K562 (cell line): ENCODE measurements around the gene KIF26A. TPM values are rescaled to one million over a fixed set of nuclear protein-coding genes. Genes with fewer than 3 reads are reported as not detected.

Experiments used
- ATAC-seq: fragments of 200-7000 bp; cut with Tn5 transposase; 3 replicates; pipeline ENCODE4 v1.9.1; 2020; ENCODE audit warnings: moderate library complexity
- BruUV-seq: library from RNA; stranded (reverse); fragments of 400-500 nt; replicated peaks from 2 replicates; lab custom pipeline; 2021; lab: Mats Ljungman, UMichigan
- CTCF ChIA-PET: fragments of 300-600 bp; formaldehyde crosslinking; extraction: SDS; loops from one replicate; lab custom pipeline; 2021; ENCODE audit warnings: low intra/inter-chr PET ratio; lab: Yijun Ruan, JAX
- POLR2A ChIA-PET: fragments of 300-600, 350-650 bp; sonication (Branson Sonifier 250); formaldehyde crosslinking; extraction: SDS; loops from one replicate; lab custom pipeline; 2021; ENCODE audit warnings: antibody characterized with exemption, inconsistent platforms; lab: Yijun Ruan, JAX
- DNase-seq, 4 experiments: peaks; one replicate each; pipeline versions ENCODE4 v3.0.0 to v3.0.0-alpha.2; 2011 to 2018; ENCODE audit warnings: low spot score in 3 of 4, mixed read lengths in 3 of 4; ENCODE audit errors: extremely low read depth in 1 of 4
- FAIRE-seq: peaks from 2 replicates; lab custom pipeline; 2011; peaks lifted over from hg19 to GRCh38; lab: Jason Lieb, UNC
- H2AFZ ChIP-seq: 2 replicates; pipeline ENCODE4 v1.6.0; 2011; ENCODE audit warnings: low read depth, low read length, control low read depth, inconsistent platforms
- H3K27ac ChIP-seq: fragments of 200-600 bp; 3 replicates; pipeline ENCODE4 v1.8.0; 2011; ENCODE audit warnings: low read depth, mild to moderate bottlenecking, control low read depth, inconsistent platforms, low read length, moderate library complexity, mixed read lengths; ENCODE audit errors: extremely low read depth
- H3K27me3 ChIP-seq, 2 experiments: fragments of 300-600 bp in 1 of 2; 2 replicates in 1 of 2; 3 replicates in 1 of 2; pipeline versions ENCODE4 v1.6.0 to v1.8.0; 2011; ENCODE audit warnings: inconsistent platforms in 2 of 2, low read length in 2 of 2, mild to moderate bottlenecking in 1 of 2, mixed read lengths in 1 of 2, moderate library complexity in 1 of 2; ENCODE audit not compliant: control insufficient read depth in 2 of 2, insufficient read depth in 2 of 2
- H3K36me3 ChIP-seq: fragments of 300-600 bp; 3 replicates; pipeline ENCODE4 v1.8.0; 2011; ENCODE audit warnings: mild to moderate bottlenecking, low read length, inconsistent platforms; ENCODE audit not compliant: control insufficient read depth, insufficient read depth
- H3K4me1 ChIP-seq, 2 experiments: fragments of 200-600 bp in 1 of 2; replicated peaks in 1 of 2; 2 replicates in 1 of 2; 3 replicates in 1 of 2; pipeline versions ENCODE4 v1.5.1 to v1.8.0; 2011; ENCODE audit warnings: inconsistent platforms in 2 of 2, low read length in 2 of 2, mild to moderate bottlenecking in 1 of 2, mixed read lengths in 1 of 2, moderate library complexity in 1 of 2; ENCODE audit not compliant: control insufficient read depth in 2 of 2, insufficient read depth in 2 of 2
- H3K4me2 ChIP-seq: 2 replicates; pipeline ENCODE4 v1.6.1; 2011; ENCODE audit warnings: low read length, control low read depth, inconsistent platforms, mixed read lengths; ENCODE audit not compliant: insufficient read depth
- H3K4me3 ChIP-seq: fragments of 200-600 bp; sonication (generic), shearing (Covaris generic); 2 replicates; pipeline ENCODE4 v1.5.1; 2016; ENCODE audit warnings: control low read depth, inconsistent platforms
- H3K79me2 ChIP-seq: fragments of 200-600 bp; 3 replicates; pipeline ENCODE4 v1.8.0; 2011; ENCODE audit warnings: low read length, inconsistent platforms; ENCODE audit not compliant: control insufficient read depth, insufficient read depth
- H3K9ac ChIP-seq, 2 experiments: 2 replicates each; pipeline versions ENCODE4 v1.6.0 to v1.6.1; 2011; ENCODE audit warnings: low read depth in 2 of 2, low read length in 2 of 2, control low read depth in 1 of 2, inconsistent platforms in 1 of 2, mild to moderate bottlenecking in 1 of 2, mixed read lengths in 1 of 2; ENCODE audit not compliant: insufficient read depth in 1 of 2
- H3K9me1 ChIP-seq: one replicate; pipeline ENCODE4 v1.6.0; 2011; ENCODE audit warnings: inconsistent platforms, mild to moderate bottlenecking, low read length, moderate library complexity; ENCODE audit not compliant: control insufficient read depth, insufficient read depth
- H3K9me3 ChIP-seq: replicated peaks from 2 replicates; pipeline ENCODE4 v1.5.1; 2011; ENCODE audit warnings: low read depth, low read length, inconsistent platforms; ENCODE audit not compliant: control insufficient read depth, insufficient read depth
- H4K20me1 ChIP-seq: replicated peaks from 2 replicates; pipeline ENCODE4 v1.6.1; 2011; ENCODE audit warnings: low read length, inconsistent platforms, mixed read lengths; ENCODE audit not compliant: control insufficient read depth, insufficient read depth
- ERF ChIP-seq: fragments of 450-650 bp; formaldehyde crosslinking; IDR thresholded peaks from 2 replicates; pipeline ENCODE4 v1.4.0; 2020; ENCODE audit warnings: mild to moderate bottlenecking, mixed read lengths
- RNF2 ChIP-seq: sonication (generic); IDR thresholded peaks from 2 replicates; pipeline ENCODE4 v1.6.1; 2016
- SREBF1 ChIP-seq: fragments of 150-350 bp; IDR thresholded peaks from 2 replicates; pipeline ENCODE4 v1.6.1; 2014; ENCODE audit warnings: antibody characterized with exemption, low read depth, low read length, borderline replicate concordance
- ZEB2 ChIP-seq: fragments of 450-650 bp; IDR thresholded peaks from 2 replicates; pipeline ENCODE4 v1.6.1; 2016
- WGBS: fragments of 100-300 bp; shearing (Covaris generic); methylation state at CpG from one replicate; pipeline ENCODE4 v1.1.6; 2016; ENCODE audit warnings: low coverage, mixed read lengths; ENCODE audit not compliant: insufficient coverage; ENCODE audit errors: missing lambda C conversion rate; 5-methylcytosine and 5-hydroxymethylcytosine counted together
- in situ Hi-C: fragments of 300-500 bp; cut with MboI; formaldehyde crosslinking; loops from 4 replicates; pipeline ENCODE4 v1.15.0; 2018; ENCODE audit warnings: inconsistent platforms, mixed read lengths
- intact Hi-C: fragments of 100-400 bp; cut with micrococcal nuclease; formaldehyde crosslinking; loops from 2 replicates; pipeline ENCODE4 v1.14.2; 2022
- polyA plus RNA-seq, 8 experiments: library from polyadenylated mRNA; depleted of rRNA in 4 of 8; stranded (reverse) in 5 of 8; unstranded in 3 of 8; fragments of >200 nt; fragmentation: Nextera tagmentation in 2 of 8; fragmentation: Illumina TruSeq in 1 of 8; extraction: Ambion mirVana in 2 of 8; extraction: Trizol in 1 of 8; gene quantifications; 2 replicates each; pipeline versions ENCODE4 v1.2.1 to v1.2.3, GENCODE V29; 2011 to 2014; ENCODE audit warnings: inconsistent platforms in 1 of 8, missing spikeins in 1 of 8
- total RNA-seq, 7 experiments: library from RNA; depleted of rRNA in 6 of 7; stranded (reverse); fragments of >200 nt in 6 of 7; fragmentation: Illumina TruSeq in 2 of 7; extraction: Trizol in 2 of 7; gene quantifications; 2 replicates each; pipeline versions ENCODE4 v1.2.1 to v1.2.3, GENCODE V29; 2011 to 2021; ENCODE audit warnings: low replicate concordance in 1 of 7
- TF ChIP-seq, protein P1 (sequence below): sonication (generic); formaldehyde crosslinking; IDR thresholded peaks from 2 replicates; pipeline ENCODE4 v1.8.0; 2022; ENCODE audit warnings: mild to moderate bottlenecking, missing genetic modification reagents
- TF ChIP-seq, protein P2 (sequence below), 3 experiments: IDR thresholded peaks in 2 of 3; conservative IDR thresholded peaks in 1 of 3; 2 replicates each; pipeline ENCODE4 v1.5.1; 2011 to 2012; ENCODE audit warnings: low read length in 3 of 3, mild to moderate bottlenecking in 3 of 3, control low read depth in 2 of 3, improper control_type of control experiment in 1 of 3, inconsistent platforms in 1 of 3, low read depth in 1 of 3, mixed read lengths in 1 of 3, moderate library complexity in 1 of 3; ENCODE audit not compliant: insufficient read depth in 2 of 3
- TF ChIP-seq, protein P3 (sequence below): sonication (generic); formaldehyde crosslinking; IDR thresholded peaks from 2 replicates; pipeline ENCODE4 v1.9.0; 2022; ENCODE audit warnings: mild to moderate bottlenecking, missing genetic modification reagents
- TF ChIP-seq, protein P4 (sequence below): fragments of 250-450 bp; sonication (Bioruptor Pico); IDR thresholded peaks from 2 replicates; pipeline ENCODE4 v1.4.0; 2020

KIF26A gene
- total and polyA plus RNA-seq, 9 of the 15 experiments (the other 6 are each of a cell fraction or from before 2014, with no cell fraction given) = 0.04 TPM; not detected in 8

DNA sequence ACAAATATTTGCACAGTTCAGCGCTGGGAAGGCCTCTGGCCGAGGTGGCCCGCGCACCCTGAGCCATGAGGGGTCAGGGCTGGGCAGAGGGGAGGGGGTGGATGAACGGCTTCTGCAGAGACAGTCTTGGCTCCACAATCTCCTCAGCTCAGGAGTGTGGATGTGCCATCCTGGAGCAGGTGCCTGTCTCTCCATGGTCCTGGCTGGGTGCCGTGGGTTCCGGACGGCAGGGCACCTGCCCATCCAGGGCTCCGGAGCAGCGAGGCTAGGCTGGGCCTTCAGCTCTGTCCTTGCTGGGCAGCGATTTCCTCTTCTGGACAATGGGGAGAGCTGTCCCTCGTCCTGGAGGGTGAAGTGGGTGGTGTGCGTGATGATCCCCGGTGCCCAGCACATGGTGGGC lies 55.6 kb downstream of the KIF26A start (continued):
- TF ChIP-seq, protein P1, sequence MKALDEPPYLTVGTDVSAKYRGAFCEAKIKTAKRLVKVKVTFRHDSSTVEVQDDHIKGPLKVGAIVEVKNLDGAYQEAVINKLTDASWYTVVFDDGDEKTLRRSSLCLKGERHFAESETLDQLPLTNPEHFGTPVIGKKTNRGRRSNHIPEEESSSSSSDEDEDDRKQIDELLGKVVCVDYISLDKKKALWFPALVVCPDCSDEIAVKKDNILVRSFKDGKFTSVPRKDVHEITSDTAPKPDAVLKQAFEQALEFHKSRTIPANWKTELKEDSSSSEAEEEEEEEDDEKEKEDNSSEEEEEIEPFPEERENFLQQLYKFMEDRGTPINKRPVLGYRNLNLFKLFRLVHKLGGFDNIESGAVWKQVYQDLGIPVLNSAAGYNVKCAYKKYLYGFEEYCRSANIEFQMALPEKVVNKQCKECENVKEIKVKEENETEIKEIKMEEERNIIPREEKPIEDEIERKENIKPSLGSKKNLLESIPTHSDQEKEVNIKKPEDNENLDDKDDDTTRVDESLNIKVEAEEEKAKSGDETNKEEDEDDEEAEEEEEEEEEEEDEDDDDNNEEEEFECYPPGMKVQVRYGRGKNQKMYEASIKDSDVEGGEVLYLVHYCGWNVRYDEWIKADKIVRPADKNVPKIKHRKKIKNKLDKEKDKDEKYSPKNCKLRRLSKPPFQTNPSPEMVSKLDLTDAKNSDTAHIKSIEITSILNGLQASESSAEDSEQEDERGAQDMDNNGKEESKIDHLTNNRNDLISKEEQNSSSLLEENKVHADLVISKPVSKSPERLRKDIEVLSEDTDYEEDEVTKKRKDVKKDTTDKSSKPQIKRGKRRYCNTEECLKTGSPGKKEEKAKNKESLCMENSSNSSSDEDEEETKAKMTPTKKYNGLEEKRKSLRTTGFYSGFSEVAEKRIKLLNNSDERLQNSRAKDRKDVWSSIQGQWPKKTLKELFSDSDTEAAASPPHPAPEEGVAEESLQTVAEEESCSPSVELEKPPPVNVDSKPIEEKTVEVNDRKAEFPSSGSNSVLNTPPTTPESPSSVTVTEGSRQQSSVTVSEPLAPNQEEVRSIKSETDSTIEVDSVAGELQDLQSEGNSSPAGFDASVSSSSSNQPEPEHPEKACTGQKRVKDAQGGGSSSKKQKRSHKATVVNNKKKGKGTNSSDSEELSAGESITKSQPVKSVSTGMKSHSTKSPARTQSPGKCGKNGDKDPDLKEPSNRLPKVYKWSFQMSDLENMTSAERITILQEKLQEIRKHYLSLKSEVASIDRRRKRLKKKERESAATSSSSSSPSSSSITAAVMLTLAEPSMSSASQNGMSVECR (CRISPR knock-in tag) = no peak
- TF ChIP-seq, protein P2, sequence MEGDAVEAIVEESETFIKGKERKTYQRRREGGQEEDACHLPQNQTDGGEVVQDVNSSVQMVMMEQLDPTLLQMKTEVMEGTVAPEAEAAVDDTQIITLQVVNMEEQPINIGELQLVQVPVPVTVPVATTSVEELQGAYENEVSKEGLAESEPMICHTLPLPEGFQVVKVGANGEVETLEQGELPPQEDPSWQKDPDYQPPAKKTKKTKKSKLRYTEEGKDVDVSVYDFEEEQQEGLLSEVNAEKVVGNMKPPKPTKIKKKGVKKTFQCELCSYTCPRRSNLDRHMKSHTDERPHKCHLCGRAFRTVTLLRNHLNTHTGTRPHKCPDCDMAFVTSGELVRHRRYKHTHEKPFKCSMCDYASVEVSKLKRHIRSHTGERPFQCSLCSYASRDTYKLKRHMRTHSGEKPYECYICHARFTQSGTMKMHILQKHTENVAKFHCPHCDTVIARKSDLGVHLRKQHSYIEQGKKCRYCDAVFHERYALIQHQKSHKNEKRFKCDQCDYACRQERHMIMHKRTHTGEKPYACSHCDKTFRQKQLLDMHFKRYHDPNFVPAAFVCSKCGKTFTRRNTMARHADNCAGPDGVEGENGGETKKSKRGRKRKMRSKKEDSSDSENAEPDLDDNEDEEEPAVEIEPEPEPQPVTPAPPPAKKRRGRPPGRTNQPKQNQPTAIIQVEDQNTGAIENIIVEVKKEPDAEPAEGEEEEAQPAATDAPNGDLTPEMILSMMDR (IDR thresholded peaks at IDR 0.05 in 2 of 3, conservative IDR thresholded peaks at IDR 0.05 in 1 of 3; ENCODE audit: insufficient read depth in 2 of 3, low read depth in 1 of 3, low read length in 3 of 3) = no peak
- TF ChIP-seq RNF2 (no peak), ERF (CRISPR knock-in tag) (no peak)

DNA sequence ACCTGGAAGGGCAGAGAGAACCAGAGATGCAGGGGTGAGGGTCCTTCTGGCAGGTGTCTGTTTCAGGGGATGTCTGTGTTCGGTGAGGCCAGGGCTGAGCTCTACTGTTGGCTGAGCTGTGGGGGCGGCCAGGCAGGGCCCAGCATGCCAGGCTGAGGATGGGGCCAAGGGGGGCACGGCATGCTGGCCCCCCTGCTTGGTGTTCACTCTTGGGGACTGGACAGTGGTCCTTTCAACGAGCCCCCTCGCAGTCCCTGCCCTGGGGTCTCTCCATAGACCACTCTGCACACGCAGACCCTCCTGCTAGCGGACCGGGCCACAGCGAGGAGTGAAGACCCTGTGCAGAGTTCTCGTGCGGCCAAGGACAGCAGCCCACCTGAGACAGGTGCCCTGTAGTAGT lies 56.3 kb downstream of the KIF26A start:
- no peak overlapping the region for H2AFZ ChIP-seq
- no peak overlapping the region for H3K27ac ChIP-seq
- H3K9me3 ChIP-seq = no peaks in the 10 kb centered on the region
- no peaks in the 10 kb centered on the region for H4K20me1 ChIP-seq
- BruUV-seq = no TSS peak
- no peaks in the 10 kb centered on the region for H3K4me1 ChIP-seq
- H3K9ac ChIP-seq = no peak overlapping the region
- no peaks in the 10 kb centered on the region for H3K9me1 ChIP-seq
- ChIA-PET POLR2A (interaction anchor here (0.7 kb wide), 1 partner anchor 20 kb away, joined by 4 read pairs; no protein-coding TSS in a partner anchor), CTCF (no interaction called here)
- H3K4me2 ChIP-seq = no peak overlapping the region
- no peaks in the 10 kb centered on the region for H3K36me3 ChIP-seq
- no peaks in the 10 kb centered on the region for H3K27me3 ChIP-seq
- intact Hi-C loops = no loop called here
- no peak for DNase-seq
- in situ Hi-C loops = no loop called here
- no peaks in the 10 kb centered on the region for H3K79me2 ChIP-seq
- 3% methylated on average over 6 of the region's 11 CpGs for WGBS
- FAIRE-seq = no peak
- ATAC-seq = no peak
- no peak overlapping the region for H3K4me3 ChIP-seq
- TF ChIP-seq, protein P3, sequence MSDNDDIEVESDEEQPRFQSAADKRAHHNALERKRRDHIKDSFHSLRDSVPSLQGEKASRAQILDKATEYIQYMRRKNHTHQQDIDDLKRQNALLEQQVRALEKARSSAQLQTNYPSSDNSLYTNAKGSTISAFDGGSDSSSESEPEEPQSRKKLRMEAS (CRISPR knock-in tag) = no peak
- TF ChIP-seq, protein P4, sequence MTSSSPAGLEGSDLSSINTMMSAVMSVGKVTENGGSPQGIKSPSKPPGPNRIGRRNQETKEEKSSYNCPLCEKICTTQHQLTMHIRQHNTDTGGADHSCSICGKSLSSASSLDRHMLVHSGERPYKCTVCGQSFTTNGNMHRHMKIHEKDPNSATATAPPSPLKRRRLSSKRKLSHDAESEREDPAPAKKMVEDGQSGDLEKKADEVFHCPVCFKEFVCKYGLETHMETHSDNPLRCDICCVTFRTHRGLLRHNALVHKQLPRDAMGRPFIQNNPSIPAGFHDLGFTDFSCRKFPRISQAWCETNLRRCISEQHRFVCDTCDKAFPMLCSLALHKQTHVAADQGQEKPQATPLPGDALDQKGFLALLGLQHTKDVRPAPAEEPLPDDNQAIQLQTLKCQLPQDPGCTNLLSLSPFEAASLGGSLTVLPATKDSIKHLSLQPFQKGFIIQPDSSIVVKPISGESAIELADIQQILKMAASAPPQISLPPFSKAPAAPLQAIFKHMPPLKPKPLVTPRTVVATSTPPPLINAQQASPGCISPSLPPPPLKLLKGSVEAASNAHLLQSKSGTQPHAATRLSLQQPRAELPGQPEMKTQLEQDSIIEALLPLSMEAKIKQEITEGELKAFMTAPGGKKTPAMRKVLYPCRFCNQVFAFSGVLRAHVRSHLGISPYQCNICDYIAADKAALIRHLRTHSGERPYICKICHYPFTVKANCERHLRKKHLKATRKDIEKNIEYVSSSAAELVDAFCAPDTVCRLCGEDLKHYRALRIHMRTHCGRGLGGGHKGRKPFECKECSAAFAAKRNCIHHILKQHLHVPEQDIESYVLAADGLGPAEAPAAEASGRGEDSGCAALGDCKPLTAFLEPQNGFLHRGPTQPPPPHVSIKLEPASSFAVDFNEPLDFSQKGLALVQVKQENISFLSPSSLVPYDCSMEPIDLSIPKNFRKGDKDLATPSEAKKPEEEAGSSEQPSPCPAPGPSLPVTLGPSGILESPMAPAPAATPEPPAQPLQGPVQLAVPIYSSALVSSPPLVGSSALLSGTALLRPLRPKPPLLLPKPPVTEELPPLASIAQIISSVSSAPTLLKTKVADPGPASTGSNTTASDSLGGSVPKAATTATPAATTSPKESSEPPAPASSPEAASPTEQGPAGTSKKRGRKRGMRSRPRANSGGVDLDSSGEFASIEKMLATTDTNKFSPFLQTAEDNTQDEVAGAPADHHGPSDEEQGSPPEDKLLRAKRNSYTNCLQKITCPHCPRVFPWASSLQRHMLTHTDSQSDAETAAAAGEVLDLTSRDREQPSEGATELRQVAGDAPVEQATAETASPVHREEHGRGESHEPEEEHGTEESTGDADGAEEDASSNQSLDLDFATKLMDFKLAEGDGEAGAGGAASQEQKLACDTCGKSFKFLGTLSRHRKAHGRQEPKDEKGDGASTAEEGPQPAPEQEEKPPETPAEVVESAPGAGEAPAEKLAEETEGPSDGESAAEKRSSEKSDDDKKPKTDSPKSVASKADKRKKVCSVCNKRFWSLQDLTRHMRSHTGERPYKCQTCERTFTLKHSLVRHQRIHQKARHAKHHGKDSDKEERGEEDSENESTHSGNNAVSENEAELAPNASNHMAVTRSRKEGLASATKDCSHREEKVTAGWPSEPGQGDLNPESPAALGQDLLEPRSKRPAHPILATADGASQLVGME (CRISPR knock-in tag) = no peak
- TF ChIP-seq SREBF1 (no peak), ZEB2 (no peak)
